H1 (cell line): ENCODE results near the gene RIF1.

Experiments
- POLR2A ChIP-seq, 2 experiments: IDR thresholded peaks; 1 replicate in 1 of 2; 2 replicates in 1 of 2; pipeline ENCODE4 v1.6.1; 2011; ENCODE audit warnings: low read depth in 2 of 2, low read length in 2 of 2, mild to moderate bottlenecking in 2 of 2; ENCODE audit errors: control extremely low read depth in 1 of 2
- SP1 ChIP-seq: IDR thresholded peaks from 2 replicates; pipeline ENCODE4 v1.6.1; 2011; ENCODE audit warnings: low read depth, low read length
- TF ChIP-seq, protein P1 (sequence below), 3 experiments: IDR thresholded peaks; 1 replicate in 2 of 3; 2 replicates in 1 of 3; pipeline versions ENCODE4 v1.5.1 to v1.6.1; 2011; ENCODE audit warnings: low read length in 3 of 3, mild to moderate bottlenecking in 3 of 3, inconsistent platforms in 2 of 3, low read depth in 1 of 3, moderate library complexity in 1 of 3; ENCODE audit not compliant: insufficient read depth in 1 of 3; ENCODE audit errors: control extremely low read depth in 1 of 3

DNA sequence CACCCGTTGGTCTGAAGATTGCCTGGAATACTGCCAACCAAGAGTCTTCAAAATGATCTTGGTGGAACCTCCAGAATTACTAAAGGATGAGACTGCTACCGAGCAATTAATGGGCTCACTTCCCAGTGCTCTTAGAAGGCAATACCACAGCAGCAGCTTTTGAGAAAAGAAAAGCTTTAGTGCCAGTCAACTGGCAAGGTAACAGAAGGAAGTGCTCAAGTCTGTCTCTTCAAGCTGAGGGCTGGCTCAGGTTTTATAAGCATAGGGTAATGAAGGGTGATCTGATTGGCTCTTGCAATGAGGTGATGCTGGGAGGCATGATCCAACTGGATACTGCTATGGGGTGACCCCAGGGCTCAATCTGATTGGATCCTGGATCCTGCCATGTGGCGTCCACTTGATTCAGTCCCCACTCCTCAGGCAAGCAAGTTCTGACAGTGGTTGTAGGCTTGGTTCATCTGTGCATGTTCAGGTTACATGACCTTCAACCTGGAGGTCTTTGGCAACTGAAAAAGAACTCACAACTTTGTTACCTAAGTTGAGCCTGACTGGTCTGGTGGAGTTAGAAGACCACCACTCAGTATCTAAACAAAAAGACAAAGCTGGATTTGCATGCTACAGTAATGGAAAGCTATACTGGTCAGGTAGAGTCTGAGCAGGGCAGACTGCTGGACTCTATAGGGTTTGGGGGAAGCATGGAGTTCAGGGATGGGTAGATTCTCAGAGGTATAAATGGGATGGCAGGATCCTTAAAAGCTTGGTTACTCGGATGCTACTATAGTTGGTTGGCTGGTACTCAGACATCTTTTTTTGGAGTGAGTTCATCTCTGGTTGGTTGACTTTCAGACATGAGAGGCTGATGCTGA is 14.0 kb upstream of the RIF1 start:
- no peak for TF ChIP-seq SP1
- TF ChIP-seq, protein P1, sequence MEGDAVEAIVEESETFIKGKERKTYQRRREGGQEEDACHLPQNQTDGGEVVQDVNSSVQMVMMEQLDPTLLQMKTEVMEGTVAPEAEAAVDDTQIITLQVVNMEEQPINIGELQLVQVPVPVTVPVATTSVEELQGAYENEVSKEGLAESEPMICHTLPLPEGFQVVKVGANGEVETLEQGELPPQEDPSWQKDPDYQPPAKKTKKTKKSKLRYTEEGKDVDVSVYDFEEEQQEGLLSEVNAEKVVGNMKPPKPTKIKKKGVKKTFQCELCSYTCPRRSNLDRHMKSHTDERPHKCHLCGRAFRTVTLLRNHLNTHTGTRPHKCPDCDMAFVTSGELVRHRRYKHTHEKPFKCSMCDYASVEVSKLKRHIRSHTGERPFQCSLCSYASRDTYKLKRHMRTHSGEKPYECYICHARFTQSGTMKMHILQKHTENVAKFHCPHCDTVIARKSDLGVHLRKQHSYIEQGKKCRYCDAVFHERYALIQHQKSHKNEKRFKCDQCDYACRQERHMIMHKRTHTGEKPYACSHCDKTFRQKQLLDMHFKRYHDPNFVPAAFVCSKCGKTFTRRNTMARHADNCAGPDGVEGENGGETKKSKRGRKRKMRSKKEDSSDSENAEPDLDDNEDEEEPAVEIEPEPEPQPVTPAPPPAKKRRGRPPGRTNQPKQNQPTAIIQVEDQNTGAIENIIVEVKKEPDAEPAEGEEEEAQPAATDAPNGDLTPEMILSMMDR (IDR thresholded peaks at IDR 0.05; ENCODE audit: control extremely low read depth in 1 of 3, insufficient read depth in 1 of 3, low read depth in 1 of 3, low read length in 3 of 3) = no peak
- no peak for TF ChIP-seq POLR2A (IDR thresholded peaks at IDR 0.05; ENCODE audit: control extremely low read depth in 1 of 2, low read depth in 2 of 2, low read length in 2 of 2)
